Stimulated activated CD4-positive, alpha-beta T cell treated with anti-CD3 and anti-CD28 coated beads, Interleukin-1b, Interleukin-23, amount 100 ng/mL, for 1 hour (primary cell): ENCODE data around the gene CMKLR1.

ENCODE experiments used
- DNase-seq, 2 donors: peaks; one replicate each; pipeline ENCODE4 v3.0.0-alpha.2; 2020; ENCODE audit warnings: low read depth in 2 of 2

CMKLR1 gene

DNA sequence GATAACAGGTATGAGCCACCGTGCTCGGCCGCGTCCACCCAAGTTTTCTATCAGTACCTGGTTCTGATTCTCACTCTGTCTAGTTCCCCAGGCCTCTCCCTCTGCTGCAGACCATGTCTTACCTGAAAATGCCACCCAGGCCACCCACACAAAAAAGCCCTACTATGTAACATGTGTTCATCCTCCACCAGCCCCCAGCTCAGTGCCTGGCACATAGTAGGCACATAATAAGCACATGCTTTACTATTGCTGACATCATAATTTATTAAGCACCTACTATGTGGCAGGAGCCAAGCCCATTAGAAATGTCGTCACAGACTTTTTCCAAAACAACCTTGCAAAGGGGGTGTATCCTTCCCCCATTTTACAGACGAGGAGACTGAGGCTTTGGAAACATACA, 37.8 kb downstream of the CMKLR1 start:
- DNase-seq, result no peak

DNA sequence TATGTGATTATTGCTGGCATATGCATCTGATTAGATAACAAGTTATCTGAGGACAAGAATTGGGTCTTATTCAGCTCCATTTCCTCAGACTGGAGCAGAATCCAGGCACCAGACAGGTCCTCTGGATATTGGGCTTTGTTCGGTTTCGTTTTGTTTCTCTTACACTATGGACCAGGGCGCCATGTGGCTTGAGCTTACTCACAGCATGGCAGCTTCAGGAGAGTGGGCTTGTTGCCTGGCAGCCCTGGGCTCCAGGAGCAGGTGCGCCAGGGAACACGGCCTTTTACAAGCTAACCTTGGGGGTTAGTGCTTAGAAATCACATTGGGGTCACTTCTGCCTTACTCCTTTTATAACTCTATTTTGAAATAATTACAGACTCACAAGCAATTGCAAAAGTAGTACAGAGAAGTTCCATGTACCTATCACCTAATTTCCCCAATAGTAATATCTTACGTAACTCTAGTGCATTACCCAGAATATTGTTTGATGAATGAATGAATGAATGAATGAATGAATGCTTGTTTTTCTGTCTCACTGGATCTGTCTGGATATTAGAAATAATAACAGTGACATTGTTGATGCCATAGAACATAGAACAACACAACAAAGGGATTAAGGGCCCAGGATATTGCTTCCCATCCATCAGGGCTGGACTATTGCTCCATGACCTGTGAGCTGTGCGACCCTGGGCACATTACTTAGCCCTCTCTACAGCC, 39.0 kb downstream of the CMKLR1 start:
- no peak for DNase-seq

DNA sequence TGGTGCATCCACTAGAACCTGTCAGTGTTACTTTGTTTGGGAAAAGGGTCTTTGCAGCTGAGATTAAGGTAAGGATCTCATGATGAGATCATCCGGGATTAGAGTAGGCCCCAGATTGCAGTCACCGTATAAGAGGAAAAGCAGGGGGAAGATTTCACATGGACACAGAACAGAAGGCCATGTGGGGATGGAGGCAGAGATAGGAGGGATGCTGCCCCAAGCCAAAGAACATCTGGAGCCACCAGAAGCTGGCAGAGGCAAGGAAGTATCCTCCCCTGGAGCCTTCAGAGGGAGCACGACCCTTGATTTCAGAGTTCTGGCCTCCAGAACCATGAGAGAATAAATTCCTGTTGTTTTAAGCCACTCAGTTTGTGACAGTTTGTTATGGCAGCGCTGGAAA, 39.6 kb downstream of the CMKLR1 start:
- no peak for DNase-seq

DNA sequence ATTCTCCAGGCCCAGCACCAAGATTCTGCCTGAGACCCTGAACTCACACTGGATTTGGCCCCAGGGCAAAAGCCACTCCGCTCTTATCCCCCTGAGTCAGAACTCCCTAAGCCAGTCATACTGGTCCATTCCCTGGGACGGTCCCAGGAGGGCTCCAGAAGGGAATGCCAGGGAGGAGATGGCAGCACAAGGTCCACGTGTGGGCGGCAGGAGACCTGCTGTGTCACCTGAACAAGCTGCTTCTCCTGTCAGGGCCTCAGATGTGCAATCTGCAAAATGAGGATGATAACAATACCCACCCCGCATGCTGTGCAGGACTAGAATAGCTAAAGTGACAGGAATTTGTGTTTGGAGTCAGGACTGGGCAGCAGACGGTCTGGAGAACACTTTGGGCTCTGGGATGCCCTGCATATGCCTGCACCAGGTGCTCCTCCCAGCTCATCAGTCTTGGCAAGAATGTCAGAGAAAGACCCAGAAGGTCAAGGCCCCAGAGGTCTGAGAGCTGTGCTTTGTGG, 40.3 kb downstream of the CMKLR1 start:
- DNase-seq, result no peak

DNA sequence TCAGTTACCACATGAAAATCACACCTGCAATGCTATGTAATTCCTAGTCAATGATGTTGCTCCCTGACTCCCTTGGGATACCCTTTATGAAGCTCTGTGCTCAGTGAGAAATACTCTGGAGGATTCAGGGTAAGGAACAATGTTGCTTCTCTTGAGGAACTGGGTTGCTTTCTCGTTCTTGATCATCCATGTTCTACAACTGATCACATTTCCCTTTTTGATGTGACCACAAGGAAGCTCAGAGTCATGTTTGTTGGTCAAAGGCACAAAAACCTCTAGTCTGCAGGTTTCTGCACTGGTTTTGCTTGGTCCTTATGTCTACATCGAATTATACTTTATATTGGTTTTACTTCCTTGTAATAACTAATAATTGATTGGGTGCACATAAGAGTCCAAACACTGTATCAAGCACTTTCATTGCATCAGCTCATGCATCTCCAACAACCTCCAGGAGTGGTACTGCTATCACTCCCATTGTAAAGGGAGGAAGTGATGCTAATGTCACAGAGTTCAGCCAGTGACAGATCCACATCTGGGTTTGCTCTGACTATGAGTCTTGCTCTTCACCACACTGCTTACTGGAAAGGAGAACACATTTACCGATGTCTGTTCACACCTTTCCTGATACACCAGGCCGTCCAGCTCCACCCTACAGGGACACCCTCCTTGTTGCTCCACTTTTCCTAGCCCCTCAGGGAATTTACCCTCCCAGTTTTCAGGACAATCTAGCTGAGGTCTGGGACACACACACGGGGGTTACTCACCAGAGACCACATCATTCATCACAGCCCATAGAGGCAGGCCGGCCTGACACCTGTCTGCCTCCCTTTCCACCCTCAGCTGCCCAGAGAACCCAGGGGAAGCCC, 41.0 kb downstream of the CMKLR1 start:
- DNase-seq, result no peak

DNA sequence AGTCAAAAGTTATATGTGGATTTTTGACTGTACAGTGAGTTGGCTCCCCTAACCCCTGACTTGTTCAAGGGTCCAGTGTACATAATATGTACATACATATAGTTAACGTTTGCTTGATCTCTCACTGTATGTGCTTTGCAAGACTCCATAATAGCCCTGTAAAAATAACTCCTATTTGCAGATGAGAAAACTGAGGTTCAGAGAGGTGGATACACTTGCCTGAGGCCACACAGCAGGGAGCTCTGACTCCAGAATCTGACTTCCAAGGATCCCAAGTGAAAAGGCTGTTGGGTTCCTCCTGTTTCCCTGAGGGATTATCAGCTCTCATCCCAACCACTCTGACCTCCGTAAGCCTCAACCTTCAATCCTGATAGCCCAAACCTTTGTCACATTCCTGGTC, 41.7 kb downstream of the CMKLR1 start:
- no peak for DNase-seq

DNA sequence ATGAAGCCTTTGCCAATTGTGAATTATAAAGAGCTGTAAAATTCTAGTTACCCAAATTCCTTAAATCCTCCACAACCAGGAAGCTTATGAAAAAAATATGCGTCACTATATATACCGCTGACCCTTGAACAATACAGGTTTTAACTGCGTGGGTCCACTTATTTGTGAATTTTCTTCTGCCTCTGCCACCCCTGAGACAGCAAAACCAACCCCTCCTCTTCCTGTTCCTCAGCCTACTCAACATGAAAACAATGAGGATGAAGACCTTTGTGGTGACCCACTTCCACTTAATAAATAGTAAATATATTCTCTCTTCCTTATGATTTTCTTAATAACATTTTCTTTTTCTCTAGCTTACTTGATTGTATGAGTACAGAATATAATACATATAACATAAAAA, 42.2 kb downstream of the CMKLR1 start:
- DNase-seq, result no peak

DNA sequence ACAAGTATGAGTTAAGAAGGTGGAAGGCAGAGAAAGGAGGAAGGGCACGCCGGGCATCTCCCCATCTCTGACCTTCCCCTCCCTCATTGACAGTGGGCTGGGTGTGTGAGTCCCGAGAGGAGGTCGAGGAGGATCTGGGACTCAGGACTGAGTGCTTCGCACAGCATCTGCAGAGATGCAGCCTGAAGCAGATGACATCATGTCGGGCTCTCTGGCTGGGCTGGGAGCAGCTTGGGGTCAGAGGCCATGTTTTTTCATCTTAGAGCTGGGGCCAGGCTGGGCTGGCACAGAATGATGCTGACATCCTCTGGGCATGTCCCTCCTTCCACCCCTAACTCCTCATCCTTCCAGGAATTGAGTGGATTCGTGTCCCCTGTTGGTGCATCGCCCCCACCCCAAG, 43.5 kb downstream of the CMKLR1 start:
- DNase-seq, result no peak

DNA sequence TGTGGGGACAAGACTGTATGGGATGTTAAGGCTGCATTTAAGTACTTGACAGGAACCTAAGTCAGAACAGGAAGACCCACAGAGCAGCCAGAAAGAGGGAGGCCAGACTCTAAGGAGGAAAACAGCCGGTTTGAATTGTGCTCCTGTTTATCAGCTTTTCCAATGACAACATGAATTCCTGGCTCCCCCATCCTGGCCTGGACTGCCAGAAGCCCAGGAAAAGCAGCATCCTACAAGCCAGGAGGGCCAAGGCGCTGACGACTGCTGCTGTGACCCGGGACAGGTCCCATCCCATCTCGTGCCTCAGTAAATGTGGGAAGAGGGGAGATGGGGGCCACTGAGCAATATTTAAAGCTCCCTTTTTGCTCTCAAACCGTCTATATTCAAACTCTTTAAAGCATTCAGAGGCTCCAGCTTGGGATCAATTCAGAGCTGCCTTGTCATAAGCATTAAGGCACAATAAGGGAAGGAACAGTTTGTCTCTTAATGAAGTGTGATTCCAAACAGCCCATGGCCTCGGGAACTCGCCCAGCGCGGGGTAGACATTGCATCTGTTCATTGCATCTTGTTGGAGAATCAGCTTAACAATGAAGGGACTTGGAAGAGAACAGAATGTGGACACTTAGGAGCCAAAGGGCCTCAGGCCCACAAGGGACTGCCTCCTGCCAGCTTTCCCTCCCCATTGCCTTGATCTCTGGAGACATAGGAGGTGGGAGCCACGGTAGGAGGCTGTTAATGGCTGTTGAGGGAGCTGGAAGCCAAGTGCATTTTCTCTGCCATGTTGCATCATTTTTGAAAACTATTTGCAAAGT, 49.6 kb downstream of the CMKLR1 start:
- DNase-seq, result no peak

DNA sequence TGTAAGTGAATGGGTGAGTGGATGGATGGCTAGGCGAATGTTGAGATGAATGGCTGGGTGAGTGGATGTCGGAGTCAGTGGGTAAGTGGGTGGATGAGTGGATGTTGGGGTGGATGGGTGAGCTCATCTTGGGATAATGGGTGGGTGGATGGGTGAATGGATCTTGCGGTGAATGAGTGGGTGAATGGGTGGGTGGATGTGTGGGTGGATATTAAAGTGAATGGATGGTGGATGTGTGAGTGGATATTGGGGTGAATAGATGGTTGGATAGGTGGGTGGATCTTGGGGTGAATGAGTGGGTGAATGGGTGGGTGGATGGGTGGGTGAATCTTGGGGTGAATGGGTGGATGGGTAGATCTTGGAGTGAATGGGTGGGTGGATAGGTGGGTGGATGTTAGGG, 51.9 kb downstream of the CMKLR1 start:
- no peak for DNase-seq

DNA sequence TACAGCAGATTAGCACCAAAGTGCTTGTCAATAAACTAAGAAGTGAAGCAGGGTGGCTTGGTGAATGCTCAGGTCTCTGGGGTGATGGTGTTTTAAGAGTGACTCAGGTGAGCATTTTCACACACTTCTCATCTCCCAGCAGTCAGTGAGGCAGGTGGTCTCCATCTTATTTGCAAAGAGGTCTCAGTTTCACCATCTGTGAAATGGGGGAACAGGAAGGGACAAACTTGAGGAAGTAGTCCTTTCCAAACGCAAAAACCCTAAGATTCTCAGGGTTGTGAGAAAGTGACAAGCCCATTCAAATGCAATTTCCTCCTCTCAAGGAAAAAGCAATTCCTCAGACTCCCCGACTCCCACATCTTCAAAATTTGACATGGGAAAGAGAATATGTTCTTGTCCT, 54.1 kb downstream of the CMKLR1 start:
- DNase-seq, result no peak

DNA sequence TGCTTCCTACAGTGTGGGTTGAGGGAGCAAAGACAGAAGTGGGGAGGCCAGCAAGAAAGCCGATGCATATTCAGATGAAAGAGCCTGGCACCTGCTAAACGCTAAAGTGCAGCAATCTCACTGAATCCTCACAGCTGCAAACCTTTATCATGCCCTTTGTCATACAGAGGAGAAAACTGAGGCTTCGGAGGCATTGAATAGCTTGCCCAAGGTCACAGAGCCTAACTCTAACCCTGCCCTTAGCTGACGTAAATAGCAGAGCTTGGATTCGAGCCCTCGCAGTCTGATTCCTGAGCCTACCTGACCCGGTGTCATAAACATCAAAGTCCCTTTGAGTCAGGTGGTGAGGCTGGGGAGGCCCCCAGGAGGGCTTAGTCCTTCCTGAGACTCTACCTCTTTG, 54.9 kb downstream of the CMKLR1 start:
- no peak for DNase-seq

DNA sequence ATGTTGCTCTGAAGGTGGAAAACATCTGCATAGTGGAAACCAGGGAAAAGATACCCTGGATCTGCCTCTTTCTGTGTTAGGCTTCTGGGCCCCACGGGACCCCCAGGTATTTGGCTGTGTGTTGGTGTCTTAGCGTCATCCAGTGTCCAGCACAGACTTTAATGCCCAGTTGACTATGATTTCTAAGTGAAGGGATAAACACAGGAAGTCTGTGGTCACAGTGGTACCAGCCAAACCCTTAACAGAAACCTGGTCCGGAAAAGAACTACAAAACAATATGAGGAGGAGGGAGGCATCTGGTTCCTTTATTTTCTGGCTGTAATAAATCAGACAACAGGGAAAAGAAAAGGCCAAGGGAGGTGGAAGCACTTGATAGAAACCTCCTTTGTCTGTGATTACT, 56.4 kb downstream of the CMKLR1 start:
- DNase-seq, result no peak

DNA sequence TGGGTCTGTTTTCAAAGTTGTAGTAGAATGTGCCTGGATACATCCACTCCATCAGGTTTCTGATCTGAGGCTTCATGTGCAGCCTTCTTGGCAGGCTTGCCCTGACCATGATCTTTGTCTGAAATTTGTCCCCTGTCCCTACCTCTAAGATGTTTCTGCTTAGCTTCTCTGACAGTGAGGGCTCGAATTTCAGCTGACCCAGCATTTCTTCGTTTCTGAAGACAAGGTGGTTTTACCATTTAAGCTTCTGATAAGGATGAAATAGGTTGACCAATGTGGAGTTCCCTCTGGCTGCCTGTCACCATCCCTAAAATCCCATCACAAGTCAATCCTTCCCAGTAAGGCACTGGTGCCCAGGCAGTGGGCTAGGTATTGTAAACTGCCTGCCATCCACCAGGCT, 57.0 kb downstream of the CMKLR1 start:
- DNase-seq, result no peak

DNA sequence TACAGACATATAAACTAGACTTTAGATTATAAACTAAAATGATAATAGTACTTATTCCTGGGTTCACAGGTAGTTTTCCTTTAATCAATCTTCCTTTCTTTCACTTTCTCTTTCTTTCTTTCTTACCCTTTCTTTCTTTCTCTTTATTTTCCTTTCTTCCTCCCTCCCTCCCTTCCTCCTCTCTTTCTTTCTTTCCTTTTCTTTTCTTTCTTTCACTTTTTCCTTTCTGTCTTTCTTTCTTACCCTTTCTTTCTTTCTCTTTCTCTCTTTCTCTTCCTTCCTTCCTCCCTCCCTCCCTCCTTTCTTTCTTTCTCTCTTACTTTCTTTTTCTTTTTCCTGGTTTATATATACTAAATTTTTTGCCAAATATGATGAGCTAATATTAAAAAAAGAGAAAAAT, 61.5 kb downstream of the CMKLR1 start:
- DNase-seq, result no peak

DNA sequence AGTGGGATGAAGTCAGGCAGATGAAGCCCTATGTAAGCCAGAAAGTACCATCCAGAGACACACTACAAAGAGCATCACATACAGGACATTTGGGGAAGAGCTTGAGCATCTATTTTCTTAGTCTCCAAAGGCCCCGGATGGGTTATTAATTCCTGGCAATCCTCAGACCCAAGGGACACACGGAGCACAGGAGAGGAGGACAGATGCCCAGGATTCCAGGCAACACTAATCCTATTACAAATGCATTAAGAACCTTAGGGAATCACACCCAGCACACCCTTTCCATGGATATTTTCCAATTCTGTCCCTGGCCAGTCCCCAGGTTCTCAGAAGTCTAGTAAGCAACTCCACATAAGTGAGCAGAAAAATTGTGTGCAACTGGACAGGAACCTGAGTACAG, 65.9 kb downstream of the CMKLR1 start:
- DNase-seq, result no peak

DNA sequence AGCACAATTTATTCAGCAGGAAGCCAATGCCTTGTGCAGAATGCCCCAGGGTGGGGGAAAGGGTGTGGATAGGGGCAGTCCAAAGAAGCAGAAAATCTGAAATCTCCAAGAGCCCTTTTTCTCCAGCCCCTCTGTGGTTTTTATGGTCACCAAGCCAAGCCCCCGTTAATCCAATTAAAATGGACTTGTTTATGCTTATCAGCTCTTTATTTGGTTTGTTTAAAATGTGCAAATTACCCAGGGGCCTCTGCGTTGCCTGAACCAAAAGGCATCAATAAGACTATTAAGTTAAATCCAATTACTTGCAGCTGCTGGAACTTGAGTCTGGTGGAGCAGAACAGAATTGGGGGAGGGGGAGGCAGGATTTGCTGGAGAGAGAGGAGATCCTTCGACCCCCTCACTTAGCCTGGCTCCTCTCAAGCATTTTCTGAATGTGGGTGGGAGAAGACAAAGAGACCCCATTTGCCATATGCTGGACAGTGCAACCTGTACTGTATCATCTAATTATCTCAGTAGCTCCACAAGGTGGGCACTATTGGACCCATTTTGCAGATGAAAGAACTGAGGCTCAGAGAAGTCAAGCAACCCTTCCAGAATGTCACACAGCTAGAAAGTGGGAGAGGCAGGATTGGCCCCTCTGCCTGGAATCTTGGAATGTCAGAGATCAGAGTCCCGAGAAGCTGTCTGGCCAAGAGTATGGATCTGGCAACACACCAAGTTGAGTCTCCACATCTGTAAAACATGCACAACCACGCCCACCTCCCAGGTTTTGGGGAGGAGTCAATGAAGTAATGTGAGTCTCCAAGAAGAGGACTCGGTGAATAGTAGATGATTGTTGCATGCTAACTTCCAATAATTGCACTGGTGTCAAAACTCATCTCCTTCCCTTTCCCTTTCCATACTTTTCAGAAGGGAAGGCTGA, 66.9 kb downstream of the CMKLR1 start:
- DNase-seq, result no peak

DNA sequence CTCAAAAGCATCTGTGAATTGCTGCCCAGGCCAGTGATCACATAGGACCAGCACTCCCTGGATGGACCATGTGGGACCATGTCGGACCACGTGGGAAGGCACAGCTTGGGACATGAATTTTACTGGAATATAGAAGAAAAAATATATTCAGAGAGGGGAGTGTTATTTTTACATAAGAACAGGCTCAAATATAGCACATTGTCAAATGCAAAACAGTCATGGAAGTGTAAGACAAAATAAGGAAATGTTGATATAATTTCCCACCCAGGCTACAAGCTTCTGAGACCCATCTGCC, 68.3 kb downstream of the CMKLR1 start:
- no peak for DNase-seq

DNA sequence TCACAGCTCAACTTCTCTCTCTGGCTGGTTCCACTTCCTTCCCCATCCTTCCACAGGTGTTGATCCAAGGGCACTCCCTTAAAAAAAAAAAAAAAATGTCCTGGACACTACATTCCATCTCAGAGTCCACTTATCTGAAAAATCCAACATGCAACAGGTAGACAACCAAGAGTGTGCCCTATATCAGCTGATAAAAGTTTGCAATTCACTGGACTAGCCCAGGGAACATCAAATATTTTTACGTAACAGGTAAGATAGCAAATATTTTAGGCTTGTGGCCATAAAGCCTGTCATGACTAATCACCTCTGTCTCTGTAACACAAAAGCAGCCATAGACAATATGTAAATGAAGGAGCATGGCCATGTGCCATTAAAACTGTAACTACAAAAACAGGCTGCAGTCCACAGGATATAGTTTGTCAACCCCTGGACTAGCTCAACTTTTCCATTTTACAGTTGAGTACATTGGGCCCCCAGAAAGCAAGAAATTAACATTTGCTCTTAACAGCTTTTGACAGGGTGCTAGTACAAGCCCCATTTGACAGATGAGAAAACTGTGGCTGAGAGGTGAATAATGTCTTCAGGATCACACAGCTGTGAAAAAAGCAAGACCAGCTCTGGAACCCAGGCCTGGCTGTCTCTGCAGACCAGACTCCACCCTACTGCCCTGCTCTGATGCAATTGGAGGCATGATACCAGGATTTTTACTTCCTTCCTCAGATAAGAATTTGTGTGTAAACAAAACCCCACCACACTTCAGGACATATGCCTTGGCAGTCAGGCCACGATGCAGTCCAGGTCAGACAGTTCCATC, 68.9 kb downstream of the CMKLR1 start:
- no peak for DNase-seq

DNA sequence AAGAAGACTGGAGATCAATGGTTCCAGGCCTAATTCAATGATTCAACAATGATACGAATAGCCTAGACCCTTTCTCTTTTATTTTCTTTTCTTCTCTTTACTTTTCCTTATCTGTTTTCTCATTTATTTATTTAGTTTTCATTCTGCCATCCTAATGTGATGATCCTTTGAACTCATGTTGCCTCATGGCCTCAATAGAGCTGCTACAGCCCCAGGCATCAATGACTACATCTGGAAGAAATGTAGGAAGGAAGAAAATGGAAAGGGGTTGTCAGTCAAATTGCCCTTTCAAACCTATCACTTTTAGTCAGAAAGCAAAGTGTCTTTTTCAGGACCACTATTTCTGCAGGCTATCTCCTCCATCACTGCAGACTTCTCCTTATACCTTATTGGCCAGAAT, 69.9 kb downstream of the CMKLR1 start:
- no peak for DNase-seq

DNA sequence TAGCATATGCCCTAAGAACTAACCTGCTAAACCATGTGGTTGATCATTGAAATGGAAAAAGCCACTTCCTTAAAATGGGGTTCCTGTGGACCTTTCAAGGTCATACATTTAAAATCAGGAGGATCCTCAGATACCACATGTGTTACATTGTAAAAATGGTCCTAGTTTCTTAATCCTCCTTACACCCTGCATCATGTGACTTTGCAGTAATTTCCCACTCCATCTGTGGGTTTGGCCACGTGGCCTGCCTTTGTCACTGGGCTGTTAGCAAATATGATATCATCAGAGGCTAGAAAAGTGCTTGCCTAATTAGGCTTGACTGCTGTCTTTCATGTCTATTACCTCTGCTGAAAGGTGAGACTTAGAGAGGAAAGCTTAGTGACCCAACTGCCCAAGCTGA, 70.7 kb downstream of the CMKLR1 start:
- no peak for DNase-seq
